Spleen (tissue), 11 donors: ENCODE data around the gene KCNB1. TPM values are rescaled to one million over a fixed set of nuclear protein-coding genes. Genes with fewer than 3 reads are reported as not detected.
"Not testable (repeated sequence)": the region's sequence is repeated elsewhere in the genome, so short reads cannot be mapped to it uniquely, and the experiment has no call there.

Experiments used
- DNase-seq: peaks from one replicate; pipeline ENCODE4 v3.0.0-alpha.2; 2020
- H3K27ac ChIP-seq, 8 donors: fragments of 200-600 bp; sonication (generic) in 7 of 8; 1 replicate in 4 of 8; 2 replicates in 4 of 8; pipeline versions ENCODE4 v1.5.0 to v1.8.0; 2016 to 2021; ENCODE audit warnings: inconsistent platforms in 4 of 8, mild to moderate bottlenecking in 4 of 8, moderate library complexity in 1 of 8
- H3K27me3 ChIP-seq, 7 donors: fragments of 200-600 bp; sonication (generic) in 6 of 7; replicated peaks in 1 of 7; 1 replicate in 4 of 7; 2 replicates in 3 of 7; pipeline versions ENCODE4 v1.5.0 to v1.8.0; 2016 to 2021; ENCODE audit warnings: inconsistent platforms in 3 of 7, mild to moderate bottlenecking in 1 of 7
- H3K36me3 ChIP-seq, 6 donors: fragments of 200-600 bp; sonication (generic) in 5 of 6; 1 replicate in 4 of 6; 2 replicates in 2 of 6; pipeline versions ENCODE4 v1.5.0 to v1.8.0; 2016 to 2021; ENCODE audit warnings: inconsistent platforms in 2 of 6
- H3K4me1 ChIP-seq, 6 donors: fragments of 200-600 bp; sonication (generic) in 5 of 6; 1 replicate in 3 of 6; 2 replicates in 3 of 6; pipeline versions ENCODE4 v1.5.0 to v1.8.0; 2016 to 2021; ENCODE audit warnings: inconsistent platforms in 3 of 6
- H3K4me3 ChIP-seq, 8 donors: fragments of 200-600 bp; sonication (generic) in 7 of 8; 1 replicate in 4 of 8; 2 replicates in 4 of 8; pipeline versions ENCODE4 v1.5.0 to v1.8.0; 2016 to 2021; ENCODE audit warnings: inconsistent platforms in 4 of 8, mild to moderate bottlenecking in 4 of 8, moderate library complexity in 2 of 8
- H3K9me3 ChIP-seq, 8 donors: fragments of 200-600 bp; sonication (generic) in 7 of 8; 1 replicate in 4 of 8; 2 replicates in 4 of 8; pipeline versions ENCODE4 v1.5.0 to v1.8.0; 2016 to 2021; ENCODE audit warnings: inconsistent platforms in 4 of 8
- POLR2A ChIP-seq, 3 donors: fragments of 450-650 bp; IDR thresholded peaks; one replicate each; pipeline ENCODE4 v1.5.1; 2017; ENCODE audit warnings: antibody characterized with exemption in 3 of 3, mild to moderate bottlenecking in 1 of 3
- POLR2AphosphoS5 ChIP-seq, 3 donors: sonication (generic); formaldehyde crosslinking; IDR thresholded peaks; one replicate each; pipeline ENCODE4 v1.5.1; 2017; ENCODE audit warnings: antibody characterized with exemption in 3 of 3
- WGBS, 5 donors: extraction: QIAGEN DNeasy Blood & Tissue Kit in 3 of 5; methylation state at CpG; one replicate each; pipeline versions ENCODE4 v1.1.5 to v1.1.7; 2013 to 2018; 5-methylcytosine and 5-hydroxymethylcytosine counted together
- intact Hi-C: fragments of 100-400 bp; cut with DNase I; formaldehyde crosslinking; loops from one replicate; pipeline ENCODE4 v1.15.0; 2023; ENCODE audit warnings: low total_unique reads
- polyA plus RNA-seq, 3 donors: library from polyadenylated mRNA; stranded (reverse); fragments of 200-250 nt; gene quantifications; one replicate each; pipeline ENCODE4 v1.2.1, GENCODE V29; 2013
- total RNA-seq, 7 donors: library from RNA; depleted of rRNA in 3 of 7; stranded (reverse); fragments of >200 nt in 3 of 7; fragmentation: NEBNext Ultra II Directional in 4 of 7; extraction: Animal tissue kit (Norgen Biotek cat#: 25700) in 4 of 7; gene quantifications; one replicate each; pipeline versions ENCODE4 v1.1.0 to v1.2.1, GENCODE V29; 2016 to 2021
- TF ChIP-seq, protein P1 (sequence below), 11 experiments: fragments of 200-600 bp in 7 of 11; fragments of 450-650 bp in 4 of 11; sonication (generic) in 4 of 11; IDR thresholded peaks in 8 of 11; conservative IDR thresholded peaks in 3 of 11; 1 replicate in 7 of 11; 2 replicates in 4 of 11; pipeline versions ENCODE4 v1.4.0 to v1.8.0; 2016 to 2021; ENCODE audit warnings: antibody characterized with exemption in 11 of 11, inconsistent platforms in 4 of 11, mild to moderate bottlenecking in 1 of 11
- donor health status: healthy with polysubstance abuse.
- donor health status: DM: no; HTN: no; CAD: no; lungs with moderate emphysema.
- donor health status: DM: no; HTN: no; CAD: no.
- donor health status: Bipolar disorder and iron deficiency.
- donor health status: healthy.
- donor health status: DM: no; HTN: no; CAD: no.
- donor health status: DM: yes; HTN: yes; CAD: no.

The KCNB1 gene
- total and polyA plus RNA-seq, 10 donors, result 0.02 to 3.2 (median 0.51) TPM

DNA sequence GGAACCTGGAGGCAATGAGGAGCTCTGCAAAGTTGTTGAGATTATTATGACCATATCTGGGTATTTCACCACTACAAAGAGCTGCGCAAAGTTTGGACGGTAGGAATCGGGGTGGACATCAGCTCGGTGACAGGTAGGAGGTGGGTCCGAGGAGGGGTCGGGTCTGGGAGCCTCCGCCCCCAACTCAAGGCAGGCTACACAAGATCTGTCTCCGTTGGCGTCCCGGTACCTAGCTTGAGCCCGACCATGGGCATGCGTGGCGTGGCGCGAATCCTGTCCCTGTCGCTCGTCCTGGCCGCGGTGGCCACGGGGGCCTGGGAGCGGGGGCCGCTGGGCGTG is 164.4 kb downstream of the KCNB1 start:
- Histone ChIP-seq H3K27ac (peak overlapping the region in 2 of 8 donors; percentile 43 to 80), H3K27me3 (peaks cover 2 to 76% (median 43%) of the 10 kb centered on the region in 7 donors), H3K9me3 (no peaks in the 10 kb centered on the region), H3K4me3 (peak overlapping the region in 5 of 8 donors; percentile 30 to 66 (median 40)), H3K36me3 (no peaks in the 10 kb centered on the region), H3K4me1 (peaks cover 13 to 32% (median 16%) of the 10 kb centered on the region in 6 donors)
- DNase-seq, result no peak
- no peak for TF ChIP-seq POLR2AphosphoS5 (IDR thresholded peaks at IDR 0.05)
- TF ChIP-seq, protein P1, sequence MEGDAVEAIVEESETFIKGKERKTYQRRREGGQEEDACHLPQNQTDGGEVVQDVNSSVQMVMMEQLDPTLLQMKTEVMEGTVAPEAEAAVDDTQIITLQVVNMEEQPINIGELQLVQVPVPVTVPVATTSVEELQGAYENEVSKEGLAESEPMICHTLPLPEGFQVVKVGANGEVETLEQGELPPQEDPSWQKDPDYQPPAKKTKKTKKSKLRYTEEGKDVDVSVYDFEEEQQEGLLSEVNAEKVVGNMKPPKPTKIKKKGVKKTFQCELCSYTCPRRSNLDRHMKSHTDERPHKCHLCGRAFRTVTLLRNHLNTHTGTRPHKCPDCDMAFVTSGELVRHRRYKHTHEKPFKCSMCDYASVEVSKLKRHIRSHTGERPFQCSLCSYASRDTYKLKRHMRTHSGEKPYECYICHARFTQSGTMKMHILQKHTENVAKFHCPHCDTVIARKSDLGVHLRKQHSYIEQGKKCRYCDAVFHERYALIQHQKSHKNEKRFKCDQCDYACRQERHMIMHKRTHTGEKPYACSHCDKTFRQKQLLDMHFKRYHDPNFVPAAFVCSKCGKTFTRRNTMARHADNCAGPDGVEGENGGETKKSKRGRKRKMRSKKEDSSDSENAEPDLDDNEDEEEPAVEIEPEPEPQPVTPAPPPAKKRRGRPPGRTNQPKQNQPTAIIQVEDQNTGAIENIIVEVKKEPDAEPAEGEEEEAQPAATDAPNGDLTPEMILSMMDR (IDR thresholded peaks at IDR 0.05 in 8 of 11, conservative IDR thresholded peaks at IDR 0.05 in 3 of 11), result no peak
- no peak for TF ChIP-seq POLR2A (IDR thresholded peaks at IDR 0.05)
- 8 to 20% (median 12%) methylated on average over 16 to 23 of the region's 23 CpGs for WGBS, 5 donors
- intact Hi-C loops, result no loop called here

DNA sequence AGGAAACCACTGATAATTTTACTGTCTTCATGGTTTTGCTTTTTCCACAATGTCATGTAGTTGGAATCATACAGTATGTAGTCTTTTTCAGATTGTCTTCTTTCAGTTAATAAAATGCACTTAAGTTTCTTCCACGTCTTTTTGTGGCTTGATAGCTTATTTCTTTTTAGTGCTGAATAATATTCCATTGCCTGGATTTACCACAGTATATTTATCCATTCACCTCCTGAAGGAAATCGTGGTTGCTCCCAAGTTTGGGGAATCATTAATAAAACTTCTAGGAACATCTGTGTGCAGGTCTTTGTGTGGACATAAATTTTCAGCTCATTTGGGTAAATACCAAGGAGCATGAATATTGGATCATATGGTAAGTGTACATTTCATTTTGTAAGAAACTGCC is 165.8 kb downstream of the KCNB1 start:
- no peaks in the 10 kb centered on the region for H3K9me3 ChIP-seq
- peaks cover 13 to 28% (median 15%) of the 10 kb centered on the region in 6 donors for H3K4me1 ChIP-seq
- TF ChIP-seq POLR2AphosphoS5 (IDR thresholded peaks at IDR 0.05), result no peak
- TF ChIP-seq POLR2A (IDR thresholded peaks at IDR 0.05), result no peak
- TF ChIP-seq, protein P1 (IDR thresholded peaks at IDR 0.05 in 8 of 11, conservative IDR thresholded peaks at IDR 0.05 in 3 of 11), result no peak
- no peak for DNase-seq
- H3K4me3 ChIP-seq, result no peak overlapping the region
- intact Hi-C loops, result no loop called here
- peaks cover 2 to 65% (median 43%) of the 10 kb centered on the region in 7 donors for H3K27me3 ChIP-seq
- H3K36me3 ChIP-seq, result no peaks in the 10 kb centered on the region
- 40 to 86% (median 81%) methylated on average over 2 of the region's 2 CpGs for WGBS, 5 donors
- no peak overlapping the region for H3K27ac ChIP-seq

DNA sequence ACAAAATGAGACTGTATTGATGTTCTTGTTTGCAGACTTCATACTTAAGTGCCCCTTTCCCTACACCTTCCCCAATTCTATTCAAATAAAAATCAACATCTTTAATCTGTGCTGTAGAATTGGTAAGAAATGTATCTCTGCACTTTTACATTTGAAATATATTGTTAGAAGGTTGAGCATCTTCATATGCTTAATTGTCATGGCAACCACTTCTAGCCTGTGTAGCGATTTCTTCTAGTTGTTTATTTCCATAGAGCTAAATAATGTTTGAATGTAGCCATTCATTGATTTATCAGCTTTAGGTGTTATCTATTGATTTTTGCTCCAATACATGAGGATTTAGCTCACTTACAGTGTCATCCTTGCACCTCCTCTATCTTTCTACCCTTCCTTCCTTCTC is 166.9 kb downstream of the KCNB1 start:
- TF ChIP-seq, protein P1 (IDR thresholded peaks at IDR 0.05 in 8 of 11, conservative IDR thresholded peaks at IDR 0.05 in 3 of 11), result no peak
- TF ChIP-seq POLR2AphosphoS5 (IDR thresholded peaks at IDR 0.05), result no peak
- no peak for TF ChIP-seq POLR2A (IDR thresholded peaks at IDR 0.05)
- intact Hi-C loops, result no loop called here
- peaks cover 13 to 28% (median 15%) of the 10 kb centered on the region in 6 donors for H3K4me1 ChIP-seq
- no peak overlapping the region for H3K27ac ChIP-seq
- DNase-seq, result no peak
- peaks cover 0 to 3% (median under 1%) of the 10 kb centered on the region in 8 donors for H3K9me3 ChIP-seq
- H3K36me3 ChIP-seq, result no peaks in the 10 kb centered on the region
- H3K27me3 ChIP-seq, result peaks cover 2 to 54% (median 40%) of the 10 kb centered on the region in 7 donors
- WGBS, 5 donors, result 85 to 94% (median 92%) methylated on average over 1 of the region's 1 CpG
- no peak overlapping the region for H3K4me3 ChIP-seq

DNA sequence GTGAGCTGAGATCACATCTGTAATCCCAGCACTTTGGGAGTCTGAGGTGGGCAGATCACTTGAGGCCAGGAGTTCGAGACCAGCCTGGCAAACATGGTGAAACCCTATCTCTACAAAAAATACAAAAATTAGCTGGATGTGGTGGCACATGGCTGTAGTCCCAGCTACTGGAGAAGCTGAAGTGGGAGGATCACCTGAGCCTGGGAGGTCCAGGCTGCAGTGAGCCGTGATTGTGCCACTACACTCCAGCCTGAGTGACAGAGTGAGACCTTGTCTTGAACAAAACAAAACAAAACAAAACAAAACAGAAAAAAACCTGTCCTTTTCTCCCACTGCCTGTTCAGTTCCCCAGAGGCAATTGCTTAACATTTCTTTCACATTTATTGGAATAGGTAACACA is 168.4 kb downstream of the KCNB1 start:
- H3K27ac ChIP-seq, H3K36me3 ChIP-seq, H3K9me3 ChIP-seq, intact Hi-C loops, H3K4me3 ChIP-seq, DNase-seq: not testable (repeated sequence)
- peaks cover 2 to 38% (median 25%) of the 10 kb centered on the region in 7 donors for H3K27me3 ChIP-seq
- 66 to 85% (median 78%) methylated on average over 2 of the region's 2 CpGs for WGBS, 5 donors
- H3K4me1 ChIP-seq, result peaks cover 8 to 14% (median 11%) of the 10 kb centered on the region in 6 donors

Other genes with a start within 250 kb of the KCNB1 start
- 10 to 100 TPM; 48.0 to 68.9 (median 54.9) TPM for gene ZNFX1, start 204.6 kb downstream of the KCNB1 start, total RNA-seq
- gene ZNFX1, start 204.6 kb downstream of the KCNB1 start, polyA plus RNA-seq, result 10 to 100 TPM in 1 of 3 donors, 1 to 10 TPM in 2; 5.8 to 11.9 (median 6.6) TPM
- gene PTGIS, start 85.5 kb upstream of the KCNB1 start, total RNA-seq, result 1 to 10 TPM in 3 of 7 donors, under 1 TPM in 4; 0.34 to 1.6 (median 0.98) TPM
- 1 to 10 TPM in 1 of 3 donors, under 1 TPM in 2; 0.15 to 1.5 (median 0.86) TPM for gene PTGIS, start 85.5 kb upstream of the KCNB1 start, polyA plus RNA-seq
- gene B4GALT5, start 231.2 kb upstream of the KCNB1 start, total RNA-seq, result 10 to 100 TPM; 41.1 to 79.0 (median 63.4) TPM
- gene B4GALT5, start 231.2 kb upstream of the KCNB1 start, polyA plus RNA-seq, result 10 to 100 TPM in 1 of 3 donors, 1 to 10 TPM in 2; 3.9 to 15.7 (median 4.3) TPM